HEK293 (cell line): ENCODE measurements around the gene WDR55.

ENCODE experiments used
- SCRT1 ChIP-seq: fragments of 450-650 bp; formaldehyde crosslinking; IDR thresholded peaks from 2 replicates; pipeline ENCODE4 v1.5.1; 2016; ENCODE audit warnings: missing biosample characterization, missing genetic modification characterization, borderline replicate concordance
- ZBTB7A ChIP-seq: fragments of 450-650 bp; formaldehyde crosslinking; IDR thresholded peaks from 2 replicates; pipeline ENCODE4 v1.5.1; 2016; ENCODE audit warnings: low read depth, missing biosample characterization, missing genetic modification characterization
- ZNF747 ChIP-seq: fragments of 450-650 bp; formaldehyde crosslinking; IDR thresholded peaks from 2 replicates; pipeline ENCODE4 v1.5.1; 2016; ENCODE audit warnings: missing biosample characterization, missing genetic modification characterization
- TF ChIP-seq, protein P1 (sequence below): fragments of 450-650 bp; formaldehyde crosslinking; IDR thresholded peaks from 2 replicates; pipeline ENCODE4 v1.5.1; 2016; ENCODE audit warnings: missing biosample characterization, missing genetic modification characterization
- TF ChIP-seq, protein P2 (sequence below): fragments of 450-650 bp; formaldehyde crosslinking; IDR thresholded peaks from 2 replicates; pipeline ENCODE4 v1.5.1; 2016; ENCODE audit warnings: missing biosample characterization, missing genetic modification characterization

DNA sequence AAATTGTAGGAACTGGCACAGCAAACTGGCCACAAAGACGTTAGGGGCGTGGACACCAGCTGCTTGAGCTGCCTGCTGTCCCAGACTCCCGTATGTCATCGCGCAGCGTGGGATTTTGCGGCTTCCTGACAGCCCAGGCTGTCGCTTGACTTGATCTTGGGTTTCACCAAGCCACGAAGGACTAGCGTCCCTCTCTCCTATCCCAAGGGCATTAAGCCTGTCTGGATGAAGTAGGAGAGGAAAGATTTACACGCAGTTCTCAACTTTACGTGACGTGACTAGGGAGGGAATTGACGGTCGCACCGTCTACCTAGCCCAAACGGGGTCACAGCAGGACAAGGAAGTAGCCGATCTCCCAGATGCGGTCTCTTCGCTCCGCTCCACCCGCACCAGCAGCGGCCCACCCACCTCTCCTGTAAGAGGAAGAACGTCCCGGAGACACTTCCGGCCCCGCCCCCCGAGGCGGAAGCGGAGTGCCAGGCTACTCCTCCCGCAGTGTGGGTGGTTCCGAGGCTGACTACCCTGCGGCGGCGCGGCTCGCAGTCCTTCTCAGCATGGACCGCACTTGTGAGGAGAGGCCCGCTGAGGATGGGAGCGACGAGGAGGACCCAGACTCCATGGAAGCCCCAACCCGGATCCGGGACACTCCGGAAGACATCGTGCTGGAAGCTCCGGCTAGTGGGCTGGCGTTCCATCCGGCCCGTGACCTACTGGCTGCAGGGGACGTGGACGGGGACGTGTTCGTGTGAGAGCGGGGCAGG lies at the start of gene WDR55:
- TF ChIP-seq SCRT1 (tag by site-specific recombination): no peak
- TF ChIP-seq ZNF747: no peak
- TF ChIP-seq, protein P1, sequence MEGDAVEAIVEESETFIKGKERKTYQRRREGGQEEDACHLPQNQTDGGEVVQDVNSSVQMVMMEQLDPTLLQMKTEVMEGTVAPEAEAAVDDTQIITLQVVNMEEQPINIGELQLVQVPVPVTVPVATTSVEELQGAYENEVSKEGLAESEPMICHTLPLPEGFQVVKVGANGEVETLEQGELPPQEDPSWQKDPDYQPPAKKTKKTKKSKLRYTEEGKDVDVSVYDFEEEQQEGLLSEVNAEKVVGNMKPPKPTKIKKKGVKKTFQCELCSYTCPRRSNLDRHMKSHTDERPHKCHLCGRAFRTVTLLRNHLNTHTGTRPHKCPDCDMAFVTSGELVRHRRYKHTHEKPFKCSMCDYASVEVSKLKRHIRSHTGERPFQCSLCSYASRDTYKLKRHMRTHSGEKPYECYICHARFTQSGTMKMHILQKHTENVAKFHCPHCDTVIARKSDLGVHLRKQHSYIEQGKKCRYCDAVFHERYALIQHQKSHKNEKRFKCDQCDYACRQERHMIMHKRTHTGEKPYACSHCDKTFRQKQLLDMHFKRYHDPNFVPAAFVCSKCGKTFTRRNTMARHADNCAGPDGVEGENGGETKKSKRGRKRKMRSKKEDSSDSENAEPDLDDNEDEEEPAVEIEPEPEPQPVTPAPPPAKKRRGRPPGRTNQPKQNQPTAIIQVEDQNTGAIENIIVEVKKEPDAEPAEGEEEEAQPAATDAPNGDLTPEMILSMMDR (tag by site-specific recombination): no peak
- TF ChIP-seq, protein P2, sequence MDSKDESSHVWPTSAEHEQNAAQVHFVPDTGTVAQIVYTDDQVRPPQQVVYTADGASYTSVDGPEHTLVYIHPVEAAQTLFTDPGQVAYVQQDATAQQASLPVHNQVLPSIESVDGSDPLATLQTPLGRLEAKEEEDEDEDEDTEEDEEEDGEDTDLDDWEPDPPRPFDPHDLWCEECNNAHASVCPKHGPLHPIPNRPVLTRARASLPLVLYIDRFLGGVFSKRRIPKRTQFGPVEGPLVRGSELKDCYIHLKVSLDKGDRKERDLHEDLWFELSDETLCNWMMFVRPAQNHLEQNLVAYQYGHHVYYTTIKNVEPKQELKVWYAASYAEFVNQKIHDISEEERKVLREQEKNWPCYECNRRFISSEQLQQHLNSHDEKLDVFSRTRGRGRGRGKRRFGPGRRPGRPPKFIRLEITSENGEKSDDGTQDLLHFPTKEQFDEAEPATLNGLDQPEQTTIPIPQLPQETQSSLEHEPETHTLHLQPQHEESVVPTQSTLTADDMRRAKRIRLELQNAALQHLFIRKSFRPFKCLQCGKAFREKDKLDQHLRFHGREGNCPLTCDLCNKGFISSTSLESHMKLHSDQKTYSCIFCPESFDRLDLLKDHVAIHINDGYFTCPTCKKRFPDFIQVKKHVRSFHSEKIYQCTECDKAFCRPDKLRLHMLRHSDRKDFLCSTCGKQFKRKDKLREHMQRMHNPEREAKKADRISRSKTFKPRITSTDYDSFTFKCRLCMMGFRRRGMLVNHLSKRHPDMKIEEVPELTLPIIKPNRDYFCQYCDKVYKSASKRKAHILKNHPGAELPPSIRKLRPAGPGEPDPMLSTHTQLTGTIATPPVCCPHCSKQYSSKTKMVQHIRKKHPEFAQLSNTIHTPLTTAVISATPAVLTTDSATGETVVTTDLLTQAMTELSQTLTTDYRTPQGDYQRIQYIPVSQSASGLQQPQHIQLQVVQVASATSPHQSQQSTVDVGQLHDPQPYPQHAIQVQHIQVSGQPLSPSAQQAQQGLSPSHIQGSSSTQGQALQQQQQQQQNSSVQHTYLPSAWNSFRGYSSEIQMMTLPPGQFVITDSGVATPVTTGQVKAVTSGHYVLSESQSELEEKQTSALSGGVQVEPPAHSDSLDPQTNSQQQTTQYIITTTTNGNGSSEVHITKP: peak; percentile 89
- no peak for TF ChIP-seq ZBTB7A (tag by site-specific recombination)
